H1 (cell line): Measurements from ENCODE around the gene UGGT2. TPM values are rescaled to one million over a fixed set of nuclear protein-coding genes. Genes with fewer than 3 reads are reported as not detected.

Experiments
- CTCF ChIA-PET: fragments of 300-600 bp; sonication (Branson Sonifier 250); formaldehyde crosslinking; loops from one replicate; lab custom pipeline; 2021; ENCODE audit not compliant: partially characterized antibody; lab: Charles Lee
- POLR2A ChIA-PET: fragments of 300-600 bp; sonication (Branson Sonifier 250); formaldehyde crosslinking; loops from one replicate; lab custom pipeline; 2021; ENCODE audit warnings: inconsistent platforms; ENCODE audit not compliant: partially characterized antibody; lab: Charles Lee
- DNase-seq, 2 experiments: peaks; one replicate each; pipeline versions ENCODE4 v3.0.0 to v3.0.0-alpha.2; 2010 to 2022; ENCODE audit warnings: low spot score in 2 of 2, low read depth in 1 of 2, mixed read lengths in 1 of 2
- FAIRE-seq: peaks from 2 replicates; lab custom pipeline; 2011; peaks lifted over from hg19 to GRCh38; lab: Jason Lieb, UNC
- H2AFZ ChIP-seq: 2 replicates; pipeline ENCODE4 v1.8.1; 2012; ENCODE audit warnings: low read length, inconsistent platforms
- H2AK5ac ChIP-seq: 2 replicates; pipeline ENCODE4 v1.6.1; 2013; ENCODE audit warnings: low read depth, low read length
- H2BK120ac ChIP-seq: replicated peaks from 2 replicates; pipeline ENCODE3; 2013; ENCODE audit warnings: low read depth, low read length, inconsistent platforms
- H2BK12ac ChIP-seq: 2 replicates; pipeline ENCODE4 v1.6.1; 2013; ENCODE audit warnings: low read depth, low read length
- H2BK15ac ChIP-seq: 2 replicates; pipeline ENCODE4 v1.6.1; 2013; ENCODE audit warnings: low read length
- H2BK20ac ChIP-seq: 2 replicates; pipeline ENCODE4 v1.6.1; 2013; ENCODE audit warnings: low read length
- H2BK5ac ChIP-seq: 2 replicates; pipeline ENCODE4 v1.6.1; 2013; ENCODE audit warnings: low read depth, low read length
- H3K14ac ChIP-seq: 2 replicates; pipeline ENCODE4 v1.6.1; 2013; ENCODE audit warnings: inconsistent platforms; ENCODE audit not compliant: insufficient read length
- H3K18ac ChIP-seq: 2 replicates; pipeline ENCODE4 v1.6.1; 2013; ENCODE audit warnings: low read length; ENCODE audit errors: extremely low read depth
- H3K23ac ChIP-seq: 2 replicates; pipeline ENCODE4 v1.6.1; 2013; ENCODE audit warnings: inconsistent platforms; ENCODE audit not compliant: insufficient read length
- H3K23me2 ChIP-seq: 2 replicates; pipeline ENCODE4 v1.6.1; 2013; ENCODE audit warnings: low read depth, low read length
- H3K27ac ChIP-seq: 2 replicates; pipeline ENCODE4 v1.6.1; 2011; ENCODE audit warnings: low read depth, low read length, inconsistent platforms
- H3K27me3 ChIP-seq, 4 experiments: replicated peaks in 1 of 4; 1 replicate in 1 of 4; 2 replicates in 3 of 4; pipeline versions ENCODE4 v1.6.1 to v1.8.1; 2011 to 2013; ENCODE audit warnings: low read length in 3 of 4, mild to moderate bottlenecking in 3 of 4, inconsistent platforms in 2 of 4, mixed read lengths in 2 of 4, moderate library complexity in 1 of 4; ENCODE audit not compliant: control insufficient read depth in 3 of 4, insufficient read depth in 3 of 4; ENCODE audit errors: extremely low read depth in 1 of 4
- H3K36me3 ChIP-seq, 4 experiments: 2 replicates each; pipeline versions ENCODE4 v1.6.1 to v1.8.1; 2011 to 2013; ENCODE audit warnings: mild to moderate bottlenecking in 4 of 4, low read length in 3 of 4, moderate library complexity in 2 of 4, control low read depth in 1 of 4, inconsistent platforms in 1 of 4; ENCODE audit not compliant: insufficient read depth in 4 of 4, control insufficient read depth in 2 of 4
- H3K4ac ChIP-seq: replicated peaks from 2 replicates; pipeline ENCODE3; 2013; ENCODE audit warnings: low read length, low read depth, mixed read lengths, inconsistent platforms; ENCODE audit not compliant: insufficient read length
- H3K4me1 ChIP-seq, 4 experiments: replicated peaks in 1 of 4; 1 replicate in 1 of 4; 2 replicates in 3 of 4; pipeline versions ENCODE4 v1.6.1 to v1.8.1; 2011 to 2013; ENCODE audit warnings: low read length in 3 of 4, inconsistent platforms in 2 of 4, mixed read lengths in 1 of 4; ENCODE audit not compliant: insufficient read depth in 4 of 4, control insufficient read depth in 3 of 4
- H3K4me2 ChIP-seq, 2 experiments: 2 replicates each; pipeline versions ENCODE4 v1.6.1 to v1.8.1; 2011 to 2013; ENCODE audit warnings: low read depth in 2 of 2, low read length in 2 of 2, control low read depth in 1 of 2, inconsistent platforms in 1 of 2, mild to moderate bottlenecking in 1 of 2; ENCODE audit not compliant: insufficient read depth in 1 of 2
- H3K4me3 ChIP-seq, 4 experiments: fragments of 200-600, 300-600 bp in 1 of 4; sonication (generic), shearing (Covaris generic), sonication (Bioruptor Twin) in 1 of 4; 2 replicates each; pipeline versions ENCODE4 v1.5.1 to v1.8.1; 2011 to 2016; ENCODE audit warnings: low read length in 4 of 4, low read depth in 3 of 4, control low read depth in 2 of 4, inconsistent platforms in 2 of 4, mild to moderate bottlenecking in 2 of 4, mixed read lengths in 1 of 4, moderate library complexity in 1 of 4; ENCODE audit not compliant: insufficient read depth in 2 of 4; ENCODE audit errors: extremely low read depth in 1 of 4
- H3K56ac ChIP-seq: replicated peaks from 2 replicates; pipeline ENCODE3; 2013; ENCODE audit warnings: low read depth, mild to moderate bottlenecking, mixed read lengths, low read length, inconsistent platforms; ENCODE audit not compliant: insufficient read length
- H3K79me1 ChIP-seq: 2 replicates; pipeline ENCODE4 v1.6.1; 2013; ENCODE audit warnings: low read depth, low read length, control low read depth
- H3K79me2 ChIP-seq, 2 experiments: 2 replicates each; pipeline versions ENCODE4 v1.6.1 to v1.8.1; 2012 to 2013; ENCODE audit warnings: low read length in 2 of 2, mild to moderate bottlenecking in 2 of 2, inconsistent platforms in 1 of 2; ENCODE audit not compliant: insufficient read depth in 2 of 2, control insufficient read depth in 1 of 2
- H3K9ac ChIP-seq, 4 experiments: replicated peaks in 1 of 4; 1 replicate in 1 of 4; 2 replicates in 3 of 4; pipeline versions ENCODE4 v1.6.1 to v1.8.1; 2011 to 2013; ENCODE audit warnings: low read depth in 3 of 4, low read length in 3 of 4, control low read depth in 2 of 4, mild to moderate bottlenecking in 2 of 4, moderate library complexity in 2 of 4, inconsistent platforms in 1 of 4; ENCODE audit errors: extremely low read depth in 1 of 4
- H3K9me3 ChIP-seq, 2 experiments: 2 replicates each; pipeline versions ENCODE4 v1.6.1 to v1.8.1; 2012 to 2013; ENCODE audit warnings: mild to moderate bottlenecking in 2 of 2, moderate library complexity in 2 of 2, control low read depth in 1 of 2, inconsistent platforms in 1 of 2, low read depth in 1 of 2, low read length in 1 of 2, mixed read lengths in 1 of 2; ENCODE audit not compliant: insufficient read depth in 2 of 2
- H4K20me1 ChIP-seq, 2 experiments: replicated peaks in 1 of 2; 2 replicates each; pipeline versions ENCODE3 to v1.8.1; 2011 to 2013; ENCODE audit warnings: inconsistent platforms in 2 of 2, low read length in 2 of 2, mild to moderate bottlenecking in 1 of 2; ENCODE audit not compliant: insufficient read depth in 2 of 2, control insufficient read depth in 1 of 2
- H4K5ac ChIP-seq: 2 replicates; pipeline ENCODE4 v1.6.1; 2013; ENCODE audit warnings: low read length, low read depth, mixed read lengths, inconsistent platforms; ENCODE audit not compliant: insufficient read length
- H4K8ac ChIP-seq: 2 replicates; pipeline ENCODE4 v1.8.0; 2013; ENCODE audit warnings: mild to moderate bottlenecking, moderate library complexity, low read length, inconsistent platforms; ENCODE audit not compliant: insufficient read depth; ENCODE audit errors: extremely low read depth
- H4K91ac ChIP-seq: replicated peaks from 2 replicates; pipeline ENCODE3; 2013; ENCODE audit warnings: low read length, mixed read lengths, inconsistent platforms; ENCODE audit not compliant: insufficient read length
- GTF2F1 ChIP-seq: IDR thresholded peaks from 2 replicates; pipeline ENCODE4 v1.6.1; 2012; ENCODE audit warnings: low read depth, low read length, improper control_type of control experiment, borderline replicate concordance
- RAD21 ChIP-seq, 2 experiments: IDR thresholded peaks in 1 of 2; conservative IDR thresholded peaks in 1 of 2; 2 replicates each; pipeline ENCODE4 v1.6.1; 2011; ENCODE audit warnings: low read depth in 2 of 2, low read length in 2 of 2, improper control_type of control experiment in 1 of 2, inconsistent platforms in 1 of 2, mild to moderate bottlenecking in 1 of 2, moderate library complexity in 1 of 2
- WGBS, 2 experiments: shearing (Covaris generic) in 1 of 2; methylation state at CpG; one replicate each; pipeline versions ENCODE4 v1.1.6 to v1.1.7; 2013 to 2015; ENCODE audit warnings: low lambda C conversion rate in 2 of 2, mixed read lengths in 2 of 2, inconsistent platforms in 1 of 2, low coverage in 1 of 2, missing lambda C conversion rate in 1 of 2; ENCODE audit not compliant: insufficient replicate concordance in 2 of 2, insufficient coverage in 1 of 2, insufficient read length in 1 of 2; ENCODE audit errors: extremely low coverage in 1 of 2, missing lambda C conversion rate in 1 of 2; 5-methylcytosine and 5-hydroxymethylcytosine counted together
- polyA plus RNA-seq, 7 experiments: library from polyadenylated mRNA; depleted of rRNA in 3 of 7; stranded (reverse) in 5 of 7; unstranded in 2 of 7; fragments of >200 nt in 5 of 7; fragments of 200-250 nt in 2 of 7; gene quantifications; 1 replicate in 5 of 7; 2 replicates in 1 of 7; 4 replicates in 1 of 7; pipeline versions ENCODE4 v1.2.1 to v1.2.3, GENCODE V29; 2011 to 2013; ENCODE audit warnings: missing spikeins in 2 of 7, mixed read lengths in 2 of 7
- total RNA-seq: library from RNA; stranded (reverse); fragmentation: NEBNext Ultra II Directional; extraction: Animal tissue kit (Norgen Biotek cat#: 25700); gene quantifications from 2 replicates; pipeline ENCODE4 v1.2.1, GENCODE V29; 2021
- TF ChIP-seq, protein P1 (sequence below), 3 experiments: IDR thresholded peaks; 1 replicate in 2 of 3; 2 replicates in 1 of 3; pipeline versions ENCODE4 v1.5.1 to v1.6.1; 2011; ENCODE audit warnings: low read length in 3 of 3, mild to moderate bottlenecking in 3 of 3, inconsistent platforms in 2 of 3, low read depth in 1 of 3, moderate library complexity in 1 of 3; ENCODE audit not compliant: insufficient read depth in 1 of 3; ENCODE audit errors: control extremely low read depth in 1 of 3

The UGGT2 gene
- total and polyA plus RNA-seq, 2 of the 8 experiments (the other 6 are each of a cell fraction or from before 2014, with no cell fraction given), result 5.9 to 25.1 TPM

GRCh38 chr13:96075953-96076543 is 22.8 kb upstream of the UGGT2 start:
- ChIA-PET POLR2A (no interaction called here), CTCF (interaction anchor here (0.8 to 4.9 kb wide), 19 partner anchors 8 to 174 kb away, joined by 3 to 37 read pairs (median 5); partner anchors contain the start of gene UGGT2)
- Histone ChIP-seq H3K18ac (no peak overlapping the region), H2AFZ (no peak overlapping the region), H3K4me1 (no peaks in the 10 kb centered on the region), H4K8ac (no peak overlapping the region), H3K23me2 (no peaks in the 10 kb centered on the region; the same call in 1 of the 2 replicates), H4K5ac (no peak overlapping the region), H3K4ac (no peak overlapping the region), H3K56ac (no peak overlapping the region), H2BK15ac (0 out of 2 replicates have a peak overlapping the region, but pooled peaks have one; percentile 31), H3K23ac (no peak overlapping the region), H2BK20ac (no peak overlapping the region), H3K79me1 (no peaks in the 10 kb centered on the region), H3K27ac (no peak overlapping the region), H2BK5ac (no peak overlapping the region), H3K4me3 (no peak overlapping the region), H3K27me3 (no peaks in the 10 kb centered on the region), H2BK120ac (no peak overlapping the region), H3K36me3 (no peaks in the 10 kb centered on the region), H3K9ac (no peak overlapping the region)
- WGBS, 2 experiments, result 74% methylated on average over 3 of the region's 3 CpGs; no CpG with 5 or more reads in 1 of the 2 experiments
- FAIRE-seq, result no peak
- TF ChIP-seq GTF2F1 (no peak), RAD21 (IDR thresholded peaks at IDR 0.05 in 1 of 2, conservative IDR thresholded peaks at IDR 0.05 in 1 of 2; ENCODE audit: low read depth in 2 of 2, low read length in 2 of 2) (peak in 1 of 2 experiments; percentile 14; a peak in 1 of 4 replicates)
- TF ChIP-seq, protein P1, sequence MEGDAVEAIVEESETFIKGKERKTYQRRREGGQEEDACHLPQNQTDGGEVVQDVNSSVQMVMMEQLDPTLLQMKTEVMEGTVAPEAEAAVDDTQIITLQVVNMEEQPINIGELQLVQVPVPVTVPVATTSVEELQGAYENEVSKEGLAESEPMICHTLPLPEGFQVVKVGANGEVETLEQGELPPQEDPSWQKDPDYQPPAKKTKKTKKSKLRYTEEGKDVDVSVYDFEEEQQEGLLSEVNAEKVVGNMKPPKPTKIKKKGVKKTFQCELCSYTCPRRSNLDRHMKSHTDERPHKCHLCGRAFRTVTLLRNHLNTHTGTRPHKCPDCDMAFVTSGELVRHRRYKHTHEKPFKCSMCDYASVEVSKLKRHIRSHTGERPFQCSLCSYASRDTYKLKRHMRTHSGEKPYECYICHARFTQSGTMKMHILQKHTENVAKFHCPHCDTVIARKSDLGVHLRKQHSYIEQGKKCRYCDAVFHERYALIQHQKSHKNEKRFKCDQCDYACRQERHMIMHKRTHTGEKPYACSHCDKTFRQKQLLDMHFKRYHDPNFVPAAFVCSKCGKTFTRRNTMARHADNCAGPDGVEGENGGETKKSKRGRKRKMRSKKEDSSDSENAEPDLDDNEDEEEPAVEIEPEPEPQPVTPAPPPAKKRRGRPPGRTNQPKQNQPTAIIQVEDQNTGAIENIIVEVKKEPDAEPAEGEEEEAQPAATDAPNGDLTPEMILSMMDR (IDR thresholded peaks at IDR 0.05; ENCODE audit: control extremely low read depth in 1 of 3, insufficient read depth in 1 of 3, low read depth in 1 of 3, low read length in 3 of 3), result peak in 1 of 3 experiments; percentile 53; a peak in 2 of 4 replicates
- TF ChIP-seq, all 59 proteins: peak for 2
- Histone ChIP-seq H3K14ac (no peak overlapping the region), H4K20me1 (no peaks in the 10 kb centered on the region), H4K91ac (no peak overlapping the region), H3K79me2 (no peaks in the 10 kb centered on the region), H2AK5ac (no peak overlapping the region), H3K9me3 (no peaks in the 10 kb centered on the region), H2BK12ac (peak overlapping the region; percentile 65; the same call in 1 of the 2 replicates), H3K4me2 (no peak overlapping the region)
- DNase-seq, result no peak
